ENCODE data around the gene GRK5. TPM values are rescaled to one million over a fixed set of nuclear protein-coding genes. Genes with fewer than 3 reads are reported as not detected.
"Not testable (repeated sequence)": the region's sequence is repeated elsewhere in the genome, so short reads cannot be mapped to it uniquely, and the experiment has no call there.

The GRK5 gene
- total RNA-seq, 1 donor from 2014 or later: 43.2 TPM

DNA sequence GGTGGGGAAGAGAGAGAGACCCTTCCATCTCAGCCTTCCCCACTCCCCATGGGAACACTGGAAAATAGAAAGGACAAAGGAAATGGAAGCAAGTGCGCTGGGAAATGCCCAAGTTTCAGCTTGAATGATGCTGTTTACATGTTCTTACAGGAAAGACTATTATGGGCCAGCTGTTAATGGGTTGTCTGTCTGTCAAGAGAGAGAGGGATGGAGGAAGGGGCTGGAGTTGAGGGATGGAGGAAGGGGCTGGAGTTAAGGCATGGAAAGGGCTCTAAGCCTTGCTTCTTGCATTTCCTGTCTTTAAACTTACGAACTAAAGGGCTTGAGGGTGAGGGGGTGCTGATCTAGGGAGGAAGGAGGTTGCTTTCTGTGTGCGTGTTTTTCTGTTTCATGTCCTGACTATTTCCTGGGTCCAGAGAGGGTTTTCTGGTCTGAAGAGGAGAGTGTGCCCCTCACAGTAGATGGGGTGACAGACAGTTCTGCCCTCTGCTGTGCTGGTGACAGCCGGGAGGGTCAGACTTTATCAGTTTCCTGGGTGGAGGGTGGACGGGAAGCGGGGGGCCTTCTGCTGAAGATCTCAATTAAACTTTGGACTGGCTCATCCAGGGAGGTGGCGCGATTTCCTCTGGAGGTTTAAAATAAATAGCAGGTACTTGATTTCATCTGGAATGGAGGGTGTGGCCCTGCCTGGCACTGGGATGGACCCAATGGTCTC, 30.5 kb downstream of the GRK5 start:
- TF ChIP-seq, protein P1, sequence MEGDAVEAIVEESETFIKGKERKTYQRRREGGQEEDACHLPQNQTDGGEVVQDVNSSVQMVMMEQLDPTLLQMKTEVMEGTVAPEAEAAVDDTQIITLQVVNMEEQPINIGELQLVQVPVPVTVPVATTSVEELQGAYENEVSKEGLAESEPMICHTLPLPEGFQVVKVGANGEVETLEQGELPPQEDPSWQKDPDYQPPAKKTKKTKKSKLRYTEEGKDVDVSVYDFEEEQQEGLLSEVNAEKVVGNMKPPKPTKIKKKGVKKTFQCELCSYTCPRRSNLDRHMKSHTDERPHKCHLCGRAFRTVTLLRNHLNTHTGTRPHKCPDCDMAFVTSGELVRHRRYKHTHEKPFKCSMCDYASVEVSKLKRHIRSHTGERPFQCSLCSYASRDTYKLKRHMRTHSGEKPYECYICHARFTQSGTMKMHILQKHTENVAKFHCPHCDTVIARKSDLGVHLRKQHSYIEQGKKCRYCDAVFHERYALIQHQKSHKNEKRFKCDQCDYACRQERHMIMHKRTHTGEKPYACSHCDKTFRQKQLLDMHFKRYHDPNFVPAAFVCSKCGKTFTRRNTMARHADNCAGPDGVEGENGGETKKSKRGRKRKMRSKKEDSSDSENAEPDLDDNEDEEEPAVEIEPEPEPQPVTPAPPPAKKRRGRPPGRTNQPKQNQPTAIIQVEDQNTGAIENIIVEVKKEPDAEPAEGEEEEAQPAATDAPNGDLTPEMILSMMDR (IDR thresholded peaks at IDR 0.05): no peak
- Mint-ChIP-seq H3K9me3 (ENCODE audit: unreplicated experiment) (no peaks in the 10 kb centered on the region), H3K4me1 (ENCODE audit: unreplicated experiment) (peaks cover 86% of the 10 kb centered on the region), H3K36me3 (ENCODE audit: unreplicated experiment) (no peaks in the 10 kb centered on the region), H3K27ac (ENCODE audit: unreplicated experiment) (peak overlapping the region; percentile 83), H3K4me3 (ENCODE audit: unreplicated experiment) (no peak overlapping the region), H3K27me3 (ENCODE audit: unreplicated experiment) (no peaks in the 10 kb centered on the region)
- DNase-seq (ENCODE audit: extremely low spot score, unreplicated experiment): no peak

DNA sequence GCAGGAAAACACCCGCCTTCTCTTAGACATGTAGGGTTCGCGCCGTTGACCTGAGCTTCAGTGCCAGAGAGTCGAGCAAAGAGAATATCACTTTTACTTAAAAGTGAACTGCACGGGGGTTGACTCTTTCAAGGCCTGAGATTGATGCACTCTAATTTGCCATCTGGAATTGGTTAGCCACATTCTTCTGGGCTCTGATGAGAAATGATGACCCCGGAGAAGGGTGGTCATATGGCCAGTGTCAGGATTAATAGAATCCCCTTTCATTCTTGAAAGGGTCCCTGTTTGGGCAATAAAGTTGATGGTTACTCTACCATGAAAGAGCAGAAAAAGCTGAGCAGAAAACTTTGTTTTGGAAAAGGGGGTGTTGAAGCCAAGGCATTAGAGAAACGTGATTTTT, 31.2 kb downstream of the GRK5 start:
- no peaks in the 10 kb centered on the region for H3K27me3 Mint-ChIP-seq (ENCODE audit: unreplicated experiment)
- peaks cover 85% of the 10 kb centered on the region for H3K4me1 Mint-ChIP-seq (ENCODE audit: unreplicated experiment)
- H3K9me3 Mint-ChIP-seq (ENCODE audit: unreplicated experiment): no peaks in the 10 kb centered on the region
- peak overlapping the region; percentile 83 for H3K27ac Mint-ChIP-seq (ENCODE audit: unreplicated experiment)
- TF ChIP-seq, protein P1 (IDR thresholded peaks at IDR 0.05): no peak
- no peak overlapping the region for H3K4me3 Mint-ChIP-seq (ENCODE audit: unreplicated experiment)
- H3K36me3 Mint-ChIP-seq (ENCODE audit: unreplicated experiment): no peaks in the 10 kb centered on the region
- DNase-seq (ENCODE audit: extremely low spot score, unreplicated experiment): no peak

DNA sequence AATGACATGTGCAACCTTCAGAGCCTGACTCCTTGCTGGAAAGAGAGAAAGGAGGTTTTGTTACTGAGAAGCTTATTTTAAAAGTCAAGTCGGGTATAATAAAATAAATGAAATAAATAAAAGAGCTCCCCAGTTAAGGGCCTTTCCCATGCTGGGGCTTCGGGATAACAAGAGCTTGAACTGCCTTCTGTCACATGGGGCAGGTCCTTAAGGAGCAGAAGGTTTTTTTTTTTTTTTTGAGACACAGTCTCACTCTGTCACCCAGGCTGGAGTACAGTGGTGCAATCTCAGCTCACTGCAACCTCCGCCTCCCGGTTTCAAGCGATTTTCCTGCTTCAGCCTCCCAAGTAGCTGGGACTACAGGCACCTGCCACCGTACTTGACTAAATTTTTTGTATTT, 31.6 kb downstream of the GRK5 start:
- H3K4me3 Mint-ChIP-seq (ENCODE audit: unreplicated experiment); H3K27me3 Mint-ChIP-seq (ENCODE audit: unreplicated experiment); H3K9me3 Mint-ChIP-seq (ENCODE audit: unreplicated experiment); H3K27ac Mint-ChIP-seq (ENCODE audit: unreplicated experiment); DNase-seq (ENCODE audit: extremely low spot score, unreplicated experiment); H3K36me3 Mint-ChIP-seq (ENCODE audit: unreplicated experiment): not testable (repeated sequence)
- H3K4me1 Mint-ChIP-seq (ENCODE audit: unreplicated experiment): peaks cover 85% of the 10 kb centered on the region

DNA sequence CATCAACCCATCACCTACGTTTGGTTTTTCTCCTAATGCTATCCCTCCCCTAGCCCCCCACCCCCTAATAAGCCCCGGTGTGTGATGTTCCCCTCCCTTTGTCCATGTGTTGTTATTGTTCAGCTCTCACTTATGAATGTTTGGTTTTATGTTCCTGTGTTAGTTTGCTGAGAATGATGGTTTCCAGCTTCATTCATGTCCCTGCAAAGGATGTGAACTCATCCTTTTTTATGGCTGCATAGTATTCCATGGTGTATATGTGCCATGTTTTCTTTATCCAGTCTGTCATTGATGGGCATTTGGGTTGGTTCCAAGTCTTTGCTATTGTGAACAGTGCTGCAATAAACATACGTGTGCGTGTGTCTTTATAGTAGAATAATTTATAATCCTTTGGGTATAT, 32.3 kb downstream of the GRK5 start:
- not testable (repeated sequence) for DNase-seq (ENCODE audit: extremely low spot score, unreplicated experiment); H3K4me3 Mint-ChIP-seq (ENCODE audit: unreplicated experiment); H3K27ac Mint-ChIP-seq (ENCODE audit: unreplicated experiment); H3K27me3 Mint-ChIP-seq (ENCODE audit: unreplicated experiment); H3K9me3 Mint-ChIP-seq (ENCODE audit: unreplicated experiment); H3K36me3 Mint-ChIP-seq (ENCODE audit: unreplicated experiment)
- H3K4me1 Mint-ChIP-seq (ENCODE audit: unreplicated experiment): peaks cover 85% of the 10 kb centered on the region

DNA sequence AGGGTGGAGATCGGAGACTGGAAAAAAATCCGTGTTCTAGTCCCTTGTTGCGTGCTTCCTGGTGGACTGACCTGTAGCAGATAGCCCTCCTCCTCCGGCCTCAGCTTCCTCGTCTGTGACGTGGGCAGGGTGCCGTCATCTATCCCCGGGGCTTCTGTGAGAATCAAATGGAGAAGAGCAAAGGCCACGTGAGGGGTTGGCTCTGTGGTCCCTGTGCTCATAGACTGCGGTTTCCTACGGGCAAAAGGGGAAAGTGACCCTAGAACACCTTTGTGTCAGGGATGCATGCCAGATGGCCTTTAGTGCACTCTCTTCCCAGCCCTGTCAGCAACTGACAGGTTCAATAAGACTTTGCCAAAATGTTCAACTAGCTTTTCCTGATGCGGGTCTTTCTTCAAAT, 33.7 kb downstream of the GRK5 start:
- TF ChIP-seq, protein P1 (IDR thresholded peaks at IDR 0.05): no peak
- DNase-seq (ENCODE audit: extremely low spot score, unreplicated experiment): no peak
- Mint-ChIP-seq H3K4me1 (ENCODE audit: unreplicated experiment) (peaks cover 82% of the 10 kb centered on the region), H3K9me3 (ENCODE audit: unreplicated experiment) (no peaks in the 10 kb centered on the region), H3K36me3 (ENCODE audit: unreplicated experiment) (no peaks in the 10 kb centered on the region), H3K27ac (ENCODE audit: unreplicated experiment) (no peak overlapping the region), H3K27me3 (ENCODE audit: unreplicated experiment) (no peaks in the 10 kb centered on the region), H3K4me3 (ENCODE audit: unreplicated experiment) (no peak overlapping the region)

DNA sequence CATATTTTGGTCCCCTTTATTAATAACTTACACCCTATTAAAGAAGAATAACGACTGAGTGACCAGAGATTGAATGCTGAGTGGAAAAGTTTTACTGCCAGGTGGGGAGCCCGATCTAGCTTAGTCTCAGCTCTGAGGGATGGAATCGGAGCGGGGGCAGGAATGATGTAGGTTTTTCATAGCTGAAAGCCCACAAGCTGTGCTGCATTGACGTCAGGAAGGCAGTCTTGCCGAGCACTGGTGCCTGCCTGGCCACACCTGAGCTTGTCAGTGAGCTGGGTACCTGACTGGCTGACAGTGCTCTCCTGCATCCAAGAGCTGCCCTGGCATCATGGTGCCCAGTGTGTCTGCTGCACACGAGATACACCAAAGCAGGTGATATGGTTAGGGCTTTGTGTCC, 34.8 kb downstream of the GRK5 start:
- no peaks in the 10 kb centered on the region for H3K27me3 Mint-ChIP-seq (ENCODE audit: unreplicated experiment)
- H3K4me3 Mint-ChIP-seq (ENCODE audit: unreplicated experiment): no peak overlapping the region
- TF ChIP-seq, protein P1 (IDR thresholded peaks at IDR 0.05): no peak
- no peaks in the 10 kb centered on the region for H3K9me3 Mint-ChIP-seq (ENCODE audit: unreplicated experiment)
- no peak for DNase-seq (ENCODE audit: extremely low spot score, unreplicated experiment)
- H3K36me3 Mint-ChIP-seq (ENCODE audit: unreplicated experiment): no peaks in the 10 kb centered on the region
- H3K4me1 Mint-ChIP-seq (ENCODE audit: unreplicated experiment): peaks cover 86% of the 10 kb centered on the region
- H3K27ac Mint-ChIP-seq (ENCODE audit: unreplicated experiment): no peak overlapping the region
